Stimulated activated naive CD4-positive, alpha-beta T cell treated with Interleukin-2 at 50 U/mL for 16 hours (primary cell): ENCODE measurements around the gene ANTKMT.
A peak's percentile ranks its signal among the peaks of the same experiment; 100 is the strongest.
"Not testable (repeated sequence)": the region's sequence is repeated elsewhere in the genome, so short reads cannot be mapped to it uniquely, and the experiment has no call there.

Experiments used
- DNase-seq: peaks from one replicate; lab custom pipeline; 2025; lab: John Stamatoyannopoulos, UW

The ANTKMT gene

GRCh38 chr16:681746-682427 lies 39.1 kb upstream of the ANTKMT start:
- no peak for DNase-seq

GRCh38 chr16:682493-683395 lies 38.2 kb upstream of the ANTKMT start:
- no peak for DNase-seq

DNA sequence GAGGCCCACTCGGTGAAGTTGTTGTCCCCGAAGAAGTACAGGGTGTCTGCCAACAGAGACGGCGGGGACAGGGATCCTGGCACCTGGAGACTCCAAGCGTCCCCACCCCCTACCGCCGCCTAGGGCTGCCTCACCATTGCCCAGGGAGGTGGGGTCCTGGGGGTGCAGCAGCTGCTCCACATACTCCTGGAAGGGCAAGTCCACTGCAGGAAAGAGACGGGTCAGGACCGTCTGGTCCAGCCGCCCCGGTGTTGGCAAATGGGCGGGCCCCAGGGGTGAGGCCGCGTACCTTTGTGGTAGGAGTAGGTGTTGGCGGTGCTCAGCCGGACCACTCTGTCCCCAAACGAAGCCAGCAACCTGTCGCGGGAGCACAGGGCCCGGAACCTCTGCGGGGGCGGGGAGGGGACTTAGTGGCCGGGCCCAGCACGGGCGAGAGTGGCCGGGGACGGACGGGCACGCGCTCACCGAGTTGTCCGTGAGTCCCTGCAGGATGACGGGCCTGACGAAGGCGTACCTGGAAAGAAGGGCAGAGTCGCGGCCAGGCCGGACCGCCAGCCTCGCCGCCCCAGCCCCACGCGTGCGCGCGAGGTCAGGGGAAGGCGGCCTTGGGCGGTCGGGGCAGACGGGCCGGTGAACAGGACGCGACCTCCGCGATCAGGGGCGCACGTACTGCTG lies 37.4 kb upstream of the ANTKMT start:
- no peak for DNase-seq

DNA sequence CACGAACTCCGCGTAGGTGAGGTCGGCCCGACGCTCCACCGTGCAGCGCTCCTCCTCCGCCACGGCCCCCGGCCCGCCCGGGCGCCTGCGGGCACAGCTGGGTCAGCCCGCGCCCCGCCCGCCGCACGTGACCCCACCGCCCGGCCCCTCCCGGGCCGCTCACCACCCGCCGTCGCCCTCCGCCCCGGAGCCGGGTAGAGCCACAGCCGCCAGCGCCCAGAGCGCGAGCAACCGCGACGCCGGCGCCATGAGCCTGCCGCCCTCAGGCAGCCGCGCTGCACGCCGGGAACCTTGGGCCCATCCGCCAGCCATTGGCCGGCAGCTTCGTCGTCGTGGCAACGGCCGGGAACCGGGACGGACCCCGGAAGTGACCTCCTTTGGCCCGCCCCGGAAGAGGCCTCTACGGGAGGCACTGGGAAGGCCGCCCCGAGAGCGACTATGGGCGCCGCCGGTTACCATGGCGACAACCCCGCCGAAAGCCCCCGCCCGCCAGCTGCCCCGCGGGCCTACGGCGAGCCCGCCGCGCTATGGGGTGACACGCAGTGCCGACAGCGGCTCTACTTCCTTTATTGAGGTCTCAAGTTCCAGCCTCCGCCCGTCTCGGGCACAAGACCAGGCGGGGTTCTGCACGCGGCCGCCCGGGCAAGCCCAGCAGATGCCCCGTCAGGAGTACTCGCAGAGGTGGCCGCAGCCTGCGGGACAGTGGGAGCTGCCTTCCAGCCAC lies 36.7 kb upstream of the ANTKMT start, which contains the start of gene JMJD8:
Gene JMJD8, minus strand, starts transcription at position 264 of the 724 bp plus-strand sequence. Its CDS starts 15 bp downstream, at position 249.
- peak; percentile 97 for DNase-seq

DNA sequence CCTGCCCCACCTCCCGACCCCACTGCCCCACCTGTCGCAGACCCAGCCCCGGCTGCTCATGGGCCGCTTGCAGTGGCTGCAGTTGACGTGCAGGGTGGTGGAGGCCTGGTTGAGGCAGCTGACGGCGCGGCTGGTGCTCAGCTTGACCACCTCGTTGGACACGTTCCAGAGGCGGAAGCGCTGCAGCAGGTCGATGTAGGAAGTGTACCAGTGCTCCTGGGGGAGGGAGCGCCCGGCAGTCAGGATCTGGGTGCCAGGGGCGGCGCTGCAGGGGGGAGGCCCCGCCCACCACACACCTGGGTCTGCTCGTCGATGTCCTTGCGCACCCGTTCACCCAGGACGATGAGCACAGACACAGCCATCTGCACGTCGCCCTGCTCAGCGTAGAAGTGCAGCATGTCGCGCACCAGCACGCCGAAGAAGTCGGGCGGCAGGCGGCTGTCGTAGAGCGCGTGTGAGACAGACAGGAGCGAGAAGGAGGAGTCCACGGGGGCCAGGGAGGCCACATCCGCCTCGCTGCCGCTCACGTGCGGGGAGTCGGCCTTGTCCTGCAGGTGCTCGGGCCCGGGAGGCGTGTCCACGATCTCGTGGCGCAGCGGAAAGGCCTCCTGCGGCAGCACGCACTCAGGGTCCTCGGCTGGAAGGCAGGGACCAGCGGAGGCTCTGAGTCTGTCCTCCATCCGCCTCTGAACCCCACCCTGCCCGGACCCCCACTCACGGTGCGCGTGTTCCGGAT lies 35.8 kb upstream of the ANTKMT start:
- DNase-seq, result no peak

DNA sequence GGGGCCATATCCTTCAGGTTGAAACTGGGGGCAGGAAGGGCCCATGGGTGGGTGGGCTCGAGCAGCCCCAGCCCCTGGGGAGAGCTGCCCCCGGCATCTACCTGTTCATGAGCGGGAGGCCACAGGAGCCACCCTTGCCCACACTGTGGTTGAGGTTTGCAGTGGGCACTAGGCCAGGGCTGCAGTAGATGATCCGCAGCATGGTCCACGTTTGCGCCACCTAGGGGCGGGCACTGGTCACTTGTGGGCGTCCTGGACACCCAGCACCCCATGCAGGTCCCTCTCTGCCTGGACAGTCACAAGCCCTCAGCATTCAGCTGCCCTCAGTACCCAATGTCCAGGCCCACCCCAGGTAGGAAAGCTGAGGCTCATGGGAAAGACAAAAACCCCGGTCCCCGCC lies 35.0 kb upstream of the ANTKMT start:
- DNase-seq, result no peak

DNA sequence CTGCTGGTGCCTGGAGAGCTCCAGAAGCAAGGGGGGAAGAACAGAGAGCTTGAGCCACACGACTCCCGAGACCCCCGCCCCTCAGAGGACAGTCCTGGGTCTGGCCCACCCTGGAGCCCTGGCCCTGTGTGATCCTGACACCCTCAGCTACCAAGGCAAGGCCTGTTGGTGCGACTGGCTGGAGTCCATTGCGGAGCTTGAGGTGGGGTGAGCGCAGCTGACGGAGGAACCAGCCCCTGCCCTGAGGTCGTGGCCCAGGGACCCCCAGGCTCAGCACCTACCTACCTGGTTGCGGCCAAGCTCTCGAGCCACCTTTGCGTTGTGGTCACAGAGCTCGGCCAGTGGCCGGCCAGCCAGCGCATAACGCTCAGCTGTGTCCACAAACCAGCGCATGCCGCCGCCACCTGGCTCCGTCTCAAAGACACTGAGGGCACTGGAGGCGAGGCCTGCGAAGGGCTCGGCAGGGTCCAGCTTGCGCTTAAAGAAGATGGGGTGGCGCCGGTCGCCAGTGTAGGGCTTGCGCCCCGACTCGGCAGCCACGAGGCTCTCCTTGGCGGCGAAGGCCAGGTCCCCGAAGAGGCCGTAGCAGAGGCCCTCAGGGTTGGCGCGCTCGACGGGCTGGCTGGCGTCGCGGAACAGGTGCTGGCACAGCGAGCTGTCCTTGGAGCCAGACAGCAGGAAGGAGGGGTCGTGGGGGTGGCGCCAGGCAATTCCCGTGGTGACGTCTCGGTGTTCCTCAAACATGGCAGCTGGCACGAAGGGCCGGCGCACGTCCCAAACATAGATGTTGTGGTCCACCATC lies 34.3 kb upstream of the ANTKMT start:
- DNase-seq, result no peak

- no peak for DNase-seq
Measured at GRCh38 chr16:687499-687898, 33.4 kb upstream of the ANTKMT start.

DNA sequence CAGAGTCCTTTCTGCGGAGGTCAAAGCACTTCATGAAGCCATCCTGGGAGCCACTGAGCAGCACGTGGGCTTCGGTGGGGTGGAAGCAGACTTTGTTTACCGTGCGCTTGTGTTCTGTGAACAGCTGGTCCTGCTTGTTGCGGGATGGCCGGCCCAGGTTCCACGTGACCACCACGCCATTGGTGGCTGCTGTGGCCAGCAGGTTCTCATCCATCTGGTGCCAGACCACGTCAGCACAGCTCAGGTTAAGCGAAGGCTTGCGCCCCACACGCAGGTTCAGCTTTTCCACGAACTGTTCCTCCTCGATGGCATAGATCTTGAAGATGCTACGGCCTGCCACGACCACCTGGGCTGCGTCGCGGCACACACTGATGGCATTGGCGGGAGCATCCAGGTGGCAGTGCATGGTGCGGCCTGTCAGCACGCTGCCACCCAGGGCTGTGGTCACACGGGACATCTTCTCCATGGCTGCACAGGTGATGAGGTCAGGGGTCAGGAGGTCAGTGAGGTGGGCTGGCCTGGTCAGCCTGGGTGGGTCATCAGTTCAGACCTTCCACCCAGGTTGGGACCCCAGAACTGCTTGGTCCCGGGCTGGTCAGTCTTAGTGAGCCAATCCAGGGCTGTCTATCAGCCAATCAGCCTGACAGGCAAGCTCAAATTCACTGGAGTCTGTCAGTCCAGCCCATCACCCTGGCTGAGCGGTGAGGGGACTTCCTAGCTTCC lies 31.6 kb upstream of the ANTKMT start:
- DNase-seq, result no peak

DNA sequence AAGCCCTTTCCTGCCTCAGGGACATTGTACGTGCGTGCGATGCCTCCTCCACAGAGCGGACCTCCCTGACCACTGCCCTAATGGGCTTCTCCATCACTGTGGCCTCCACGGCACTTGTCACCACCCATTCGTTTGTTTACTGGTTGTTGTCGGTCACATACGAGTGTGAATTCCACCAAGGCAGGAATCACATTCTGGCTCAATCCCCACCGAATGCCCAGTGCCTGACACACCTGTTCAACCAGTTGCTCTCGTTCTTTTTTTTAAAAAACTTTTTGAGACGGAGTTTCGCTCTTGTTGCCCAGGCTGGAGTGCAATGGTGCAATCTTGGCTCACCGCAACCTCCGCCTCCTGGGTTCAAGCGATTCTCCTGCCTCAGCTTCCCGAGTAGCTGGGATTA lies 29.7 kb upstream of the ANTKMT start:
- DNase-seq, result not testable (repeated sequence)

GRCh38 chr16:692356-693108 lies 28.4 kb upstream of the ANTKMT start:
- no peak for DNase-seq

DNA sequence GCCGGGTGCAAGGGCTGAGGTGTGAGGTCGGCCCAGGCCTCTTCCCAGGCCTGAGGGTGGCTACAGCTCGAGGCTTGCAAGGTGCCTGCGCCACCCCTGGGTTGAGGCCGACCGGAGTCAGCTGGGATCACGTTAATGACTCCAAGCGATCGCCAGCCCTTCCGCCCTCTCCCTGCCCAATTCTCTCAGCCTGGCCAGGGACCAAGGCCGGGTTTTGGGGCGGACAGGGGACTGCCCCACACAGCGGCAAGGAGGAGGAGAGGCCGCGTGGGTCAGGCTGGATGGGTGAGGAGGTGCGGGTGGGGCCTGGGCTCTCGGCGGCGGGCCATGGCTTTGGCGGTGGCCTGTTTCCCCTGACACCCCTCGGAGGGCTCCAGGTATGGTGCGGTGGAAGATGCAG lies 27.6 kb upstream of the ANTKMT start:
- no peak for DNase-seq

DNA sequence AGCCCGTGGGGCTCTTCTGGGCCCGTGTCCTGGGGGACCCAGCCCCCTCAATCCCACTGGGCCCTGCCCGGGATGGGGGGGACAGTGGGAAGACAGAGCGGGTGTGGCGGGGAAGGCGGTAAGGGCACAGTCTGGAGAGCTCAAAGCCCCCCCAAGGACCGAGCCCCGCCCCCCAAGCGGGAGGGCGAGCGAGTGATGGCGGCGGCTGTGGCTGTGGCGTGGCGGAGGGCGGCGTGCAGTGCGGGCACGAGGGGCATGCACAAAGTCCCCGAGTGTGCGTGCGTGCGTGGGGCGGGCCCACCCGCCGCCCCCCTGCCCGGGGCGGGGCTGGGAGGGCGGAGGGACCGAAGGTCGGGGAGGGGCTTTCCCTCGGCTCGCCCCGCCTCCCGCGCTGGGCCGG lies 27.2 kb upstream of the ANTKMT start:
- DNase-seq, result no peak

DNA sequence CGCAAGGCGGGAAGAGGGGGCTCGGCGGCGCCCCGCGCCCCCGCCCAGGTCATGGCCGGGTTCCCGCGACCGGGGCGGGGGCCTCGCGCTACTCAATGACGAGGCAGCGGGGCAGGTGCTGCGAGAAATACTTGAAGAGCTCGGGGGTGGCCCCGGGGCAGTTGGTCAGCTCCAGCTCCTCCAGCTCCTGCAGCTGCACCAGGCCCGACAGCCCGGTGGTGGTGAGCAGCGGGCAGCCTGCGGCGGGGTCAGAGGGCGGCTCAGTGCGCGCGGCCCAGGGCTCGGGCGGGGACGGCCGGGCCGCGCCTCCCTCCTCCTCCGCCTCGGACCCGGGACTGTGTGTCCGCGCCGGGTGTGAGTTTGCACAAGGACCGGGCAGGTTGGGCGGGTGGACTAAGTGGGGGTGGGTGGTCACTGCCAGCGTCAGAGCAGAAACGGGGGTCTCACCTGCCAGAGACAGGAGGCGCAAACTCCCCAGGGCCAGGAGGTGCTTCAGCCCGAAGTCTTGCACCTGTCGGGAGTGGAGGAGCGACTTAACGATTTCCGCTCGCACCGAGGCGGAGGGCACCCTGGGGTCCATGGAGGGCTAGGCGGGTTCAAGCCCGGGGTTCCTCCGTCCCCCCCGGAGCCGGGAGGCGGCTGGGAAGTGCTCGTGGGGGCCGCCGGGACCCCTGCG lies 26.6 kb upstream of the ANTKMT start:
- no peak for DNase-seq

- no peak for DNase-seq
Measured at GRCh38 chr16:694863-695354, 26.0 kb upstream of the ANTKMT start.

GRCh38 chr16:695355-696089 lies 25.4 kb upstream of the ANTKMT start:
- peak; percentile 68 for DNase-seq

DNA sequence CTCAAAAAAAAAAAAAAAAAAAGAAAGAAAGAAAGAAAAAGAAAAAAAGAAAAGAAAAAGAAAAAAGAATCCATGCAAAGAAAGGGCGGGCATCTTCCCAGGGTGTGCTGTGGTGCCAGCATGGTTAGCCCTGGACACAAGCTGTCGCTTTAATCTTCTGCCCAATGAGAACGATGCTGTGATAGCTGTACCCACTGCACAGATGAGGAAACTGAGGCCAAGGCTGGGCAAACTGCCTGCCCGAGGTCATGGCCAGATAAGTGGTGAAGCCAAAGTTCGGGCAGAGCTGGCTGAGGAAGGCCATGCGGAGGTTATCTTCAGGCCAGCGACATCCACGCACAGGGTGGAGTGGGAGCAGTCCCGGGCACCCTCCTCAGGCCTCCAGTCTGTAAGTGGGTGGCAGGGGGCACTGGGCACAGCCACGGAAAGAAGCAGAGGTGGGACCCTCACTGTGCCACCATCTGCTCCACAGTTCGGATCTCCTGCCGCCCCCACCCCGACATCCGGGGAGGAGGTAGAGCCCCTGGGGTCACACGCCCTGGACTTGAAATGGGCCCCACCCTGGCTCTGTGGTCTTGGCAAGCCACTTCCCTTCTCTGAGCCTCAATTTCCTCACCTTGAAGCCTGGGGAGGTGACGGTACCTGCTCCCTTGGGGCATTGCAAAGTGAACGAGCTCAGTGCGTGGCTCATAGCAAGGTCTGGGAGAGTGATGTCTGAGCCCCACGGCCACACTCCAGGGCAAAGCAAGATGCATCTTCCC lies 21.9 kb upstream of the ANTKMT start:
- DNase-seq, result no peak
